Measurements from ENCODE around the gene PGA3.
"Not testable (repeated sequence)": the region's sequence is repeated elsewhere in the genome, so short reads cannot be mapped to it uniquely, and the experiment has no call there.

The PGA3 gene

GRCh38 chr11:61172356-61172755, 31.0 kb upstream of the PGA3 start:
- DNase-seq: no peak

GRCh38 chr11:61172888-61173287, 30.4 kb upstream of the PGA3 start:
- DNase-seq: no peak

DNA sequence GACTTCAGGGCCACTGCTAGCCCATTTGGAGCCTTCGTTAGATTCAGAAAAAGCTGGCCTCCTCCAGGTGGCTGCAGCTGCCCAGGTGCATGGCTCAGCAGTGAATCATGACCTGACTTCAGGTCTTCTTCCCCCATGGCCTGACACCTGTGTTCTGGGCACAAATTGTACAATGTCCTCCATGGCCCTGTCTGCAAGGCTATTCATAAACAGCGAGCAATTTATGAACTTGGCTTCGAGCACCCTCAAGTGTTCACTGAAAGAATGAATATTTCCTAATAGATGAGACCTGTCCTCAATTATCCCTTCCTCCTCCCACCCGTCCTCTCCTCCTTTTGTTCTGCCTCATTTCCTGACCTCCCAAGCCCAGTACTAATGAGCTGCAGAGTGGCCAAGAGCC, 29.9 kb upstream of the PGA3 start:
- no peak for DNase-seq

DNA sequence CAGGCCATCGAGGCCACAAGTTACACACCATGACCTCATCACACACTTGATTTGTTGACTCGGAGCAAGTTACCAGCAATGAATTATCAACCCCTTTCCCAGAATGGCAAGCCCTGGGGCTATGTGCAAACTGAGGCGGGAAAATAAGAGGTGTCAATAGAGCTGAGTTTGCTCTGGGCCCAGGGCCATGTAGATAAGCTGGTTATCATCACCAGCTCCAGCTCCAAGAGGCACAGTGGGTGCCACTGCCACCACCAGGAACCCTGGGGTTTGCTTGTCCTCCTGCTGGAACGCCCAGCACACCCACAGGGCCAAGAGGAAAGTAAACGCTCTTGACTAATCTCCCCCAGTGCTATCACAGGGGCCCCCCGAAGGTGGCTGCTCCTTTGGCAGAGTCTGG, 29.0 kb upstream of the PGA3 start:
- DNase-seq: no peak

DNA sequence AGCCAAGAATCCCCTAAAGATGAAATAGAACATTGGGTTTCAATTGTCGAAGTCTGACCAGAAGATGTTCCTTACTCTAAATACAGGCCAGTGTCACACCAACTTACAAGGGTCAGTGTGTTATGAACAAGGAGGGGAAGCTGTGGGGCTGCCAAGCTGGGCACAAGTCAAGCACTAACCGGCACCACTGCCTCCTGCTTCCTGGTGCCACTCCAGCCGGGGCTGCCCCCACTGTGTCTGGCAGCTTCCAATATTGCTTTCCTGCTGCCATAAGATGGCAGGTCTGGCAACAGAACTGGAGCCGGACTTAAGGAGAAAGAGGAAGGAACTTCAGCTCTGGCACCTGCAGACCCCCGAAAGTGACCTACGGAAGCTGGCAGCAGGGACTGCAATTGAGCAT, 28.4 kb upstream of the PGA3 start:
- DNase-seq: no peak

DNA sequence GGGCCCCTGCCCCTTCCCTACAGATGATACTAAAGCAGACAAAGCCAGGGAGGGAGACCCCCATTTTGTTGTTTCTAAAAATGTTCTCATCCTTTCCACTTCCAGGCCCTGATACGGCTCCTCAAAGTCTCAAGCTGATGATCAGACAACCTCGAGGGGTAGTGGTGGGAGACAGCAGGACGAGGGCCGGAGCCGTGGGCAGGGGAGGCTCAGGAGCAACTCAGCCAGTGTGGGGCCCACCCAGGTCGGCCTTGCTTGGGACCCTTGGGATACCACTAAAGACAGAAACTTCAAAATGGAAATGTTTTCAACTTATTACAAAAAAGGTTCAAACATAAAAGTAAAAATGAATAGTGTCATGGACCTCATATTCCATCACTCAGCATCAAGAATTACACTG, 26.9 kb upstream of the PGA3 start:
- DNase-seq: no peak

- not testable (repeated sequence) for DNase-seq
Observed at GRCh38 chr11:61180205-61180604, 23.1 kb upstream of the PGA3 start.

DNA sequence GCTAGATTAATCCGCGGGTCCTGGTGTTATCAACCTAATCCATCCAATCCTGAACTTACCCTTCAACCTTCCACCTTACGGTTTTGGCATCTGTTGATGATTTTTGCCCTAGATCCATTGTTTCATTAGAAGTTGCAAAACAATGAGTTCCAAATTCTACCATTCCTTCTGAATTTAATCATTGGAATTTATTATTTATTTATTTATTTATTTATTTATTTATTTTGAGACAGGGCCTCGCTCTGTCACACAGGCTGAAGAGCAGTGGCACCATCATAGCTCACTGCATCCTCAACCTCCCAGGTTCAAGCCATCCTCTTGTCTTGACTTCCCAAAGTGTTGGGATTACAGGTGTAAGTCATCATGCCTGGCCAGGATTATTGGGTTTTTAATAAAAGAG, 21.8 kb upstream of the PGA3 start:
- no peak for DNase-seq

DNA sequence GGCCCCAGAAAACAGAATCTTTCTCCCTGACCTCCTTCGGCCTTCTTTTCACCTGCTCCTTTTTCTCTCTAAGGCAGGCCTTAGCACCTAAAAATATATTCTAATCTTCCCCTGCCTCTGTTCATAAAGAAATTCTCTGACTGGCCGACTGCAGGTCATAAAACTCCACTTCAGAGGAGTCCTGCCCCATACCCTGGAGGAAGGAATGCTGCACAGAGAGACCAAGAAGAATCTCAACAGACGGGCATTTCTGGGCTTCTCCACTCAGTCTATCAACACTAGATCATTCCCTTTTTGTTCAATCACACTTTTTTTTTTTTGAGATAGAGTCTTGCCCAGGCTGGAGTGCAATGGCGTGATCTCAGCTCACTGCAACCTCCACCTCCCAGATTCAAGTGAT, 19.7 kb upstream of the PGA3 start:
- no peak for DNase-seq

DNA sequence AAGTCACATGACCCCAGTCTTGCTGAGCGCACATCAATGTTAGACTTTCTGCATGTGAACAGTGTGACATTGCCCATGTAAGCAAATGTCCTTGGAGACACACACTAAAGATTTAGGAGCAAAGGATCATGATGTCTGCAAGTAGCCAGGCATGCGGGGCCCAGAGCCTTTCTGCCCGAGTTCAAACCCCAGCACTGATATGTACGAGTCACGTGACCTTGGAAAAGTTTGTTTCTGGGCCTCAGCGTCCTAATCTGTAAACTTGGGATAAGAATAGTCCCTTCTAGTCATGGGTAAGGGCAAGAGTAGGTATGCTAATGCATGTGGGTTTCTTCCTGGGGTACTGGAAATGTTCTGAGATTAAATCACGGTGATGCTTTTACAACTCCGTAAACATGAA, 16.8 kb upstream of the PGA3 start:
- DNase-seq: no peak

DNA sequence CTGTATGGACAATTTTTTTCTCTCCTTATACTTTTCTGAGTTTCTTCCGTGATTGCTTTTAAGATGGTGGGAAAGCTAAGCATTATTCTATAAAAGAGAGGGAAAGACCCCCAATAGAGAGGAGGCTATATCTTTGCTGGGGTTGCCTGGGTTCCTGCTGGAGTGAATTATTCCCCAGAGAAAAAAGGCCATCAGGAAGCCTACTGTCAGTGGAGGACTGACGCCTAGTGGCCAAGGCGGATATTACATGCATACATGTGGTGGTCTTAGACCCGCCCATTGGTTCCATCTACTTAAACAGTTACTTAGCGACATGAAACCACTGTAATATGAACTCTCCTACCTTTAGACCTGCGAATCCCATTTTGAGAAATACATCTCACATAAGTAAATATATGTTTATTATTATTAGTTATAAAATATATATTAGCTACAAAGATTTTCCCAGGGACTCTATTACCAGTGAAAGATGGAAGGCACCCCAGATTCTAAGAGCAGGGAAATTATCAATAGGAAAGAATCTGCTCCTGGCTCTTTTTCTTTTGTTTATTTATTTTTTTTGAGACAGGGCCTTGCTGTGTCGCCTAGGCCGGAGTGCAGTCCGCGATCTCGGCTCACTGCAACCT, 15.7 kb upstream of the PGA3 start:
- DNase-seq: peak; percentile 52

DNA sequence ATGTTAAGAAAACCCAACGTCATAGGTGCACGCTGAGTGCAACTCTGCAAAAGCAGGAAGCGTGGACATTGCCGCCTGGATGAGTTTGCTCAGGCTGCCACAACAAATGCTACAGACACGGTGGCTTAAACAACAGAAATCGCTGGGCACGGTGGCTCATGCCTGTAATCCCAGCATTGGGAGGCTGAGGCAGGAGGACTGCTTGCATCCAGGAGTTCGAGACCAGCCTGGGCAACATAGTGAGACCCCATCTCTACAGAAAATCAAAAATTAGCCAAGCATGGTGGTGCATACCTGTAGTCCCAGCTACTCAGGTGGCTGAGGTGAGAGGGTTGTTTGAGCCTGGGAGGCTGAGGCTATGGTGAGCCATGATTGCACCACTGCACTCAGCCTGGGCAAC, 13.4 kb upstream of the PGA3 start:
- no peak for DNase-seq

DNA sequence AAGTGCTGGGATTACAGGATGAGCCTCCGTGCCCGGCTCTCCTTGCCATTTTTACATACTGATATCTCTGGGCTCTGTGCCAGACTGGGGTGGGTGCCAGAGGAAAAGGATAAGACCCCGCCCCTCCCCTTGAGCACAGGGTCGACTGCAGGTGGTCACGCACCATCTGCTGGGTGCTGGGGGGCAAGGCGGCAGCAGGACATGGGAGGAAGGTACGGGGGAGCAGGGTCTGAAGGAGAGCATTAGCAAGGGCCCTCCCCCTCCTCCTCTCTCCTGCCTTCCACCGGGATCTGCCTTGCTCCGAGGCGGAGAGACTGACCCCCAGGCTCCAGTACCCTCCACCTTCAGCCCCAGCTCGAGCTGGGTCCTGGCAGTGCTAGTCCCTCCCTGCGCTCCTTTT, 9.7 kb upstream of the PGA3 start:
- DNase-seq: no peak

- no peak for DNase-seq
Observed at GRCh38 chr11:61194169-61194671, 9.1 kb upstream of the PGA3 start.

DNA sequence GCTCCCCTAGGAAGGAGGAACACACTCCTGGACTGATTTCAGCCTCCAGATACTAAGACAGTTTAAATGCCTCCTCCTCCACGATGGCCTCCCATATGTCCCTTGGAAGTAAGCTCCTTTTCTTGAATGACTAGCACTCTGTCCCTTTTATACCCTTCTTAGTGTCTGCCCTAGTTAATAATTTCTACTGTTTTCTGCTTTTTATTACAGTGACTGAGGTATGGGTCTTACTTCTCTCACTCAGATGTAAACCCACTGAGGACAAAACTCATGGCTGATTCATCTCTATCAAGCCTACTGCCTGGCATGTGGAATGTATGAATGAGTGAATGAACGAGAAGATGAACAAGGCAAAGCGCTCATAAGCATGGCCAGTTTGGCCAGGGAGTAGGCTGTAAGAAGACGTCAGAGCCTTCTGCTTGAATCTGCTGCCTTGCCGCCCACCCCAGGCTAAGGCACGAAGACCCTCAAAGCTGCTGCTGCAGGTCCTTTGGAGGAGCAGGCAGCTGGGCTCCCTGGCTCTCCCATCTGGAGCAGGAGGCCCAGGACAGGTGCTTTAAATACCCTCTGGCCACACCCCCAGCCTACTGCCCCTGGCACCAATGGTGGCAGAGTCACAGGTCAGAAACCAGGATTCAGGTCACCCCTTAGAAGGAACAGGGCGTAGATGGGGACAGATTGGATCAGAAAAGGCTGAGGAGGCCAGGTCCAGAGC, 8.2 kb upstream of the PGA3 start:
- no peak for DNase-seq

DNA sequence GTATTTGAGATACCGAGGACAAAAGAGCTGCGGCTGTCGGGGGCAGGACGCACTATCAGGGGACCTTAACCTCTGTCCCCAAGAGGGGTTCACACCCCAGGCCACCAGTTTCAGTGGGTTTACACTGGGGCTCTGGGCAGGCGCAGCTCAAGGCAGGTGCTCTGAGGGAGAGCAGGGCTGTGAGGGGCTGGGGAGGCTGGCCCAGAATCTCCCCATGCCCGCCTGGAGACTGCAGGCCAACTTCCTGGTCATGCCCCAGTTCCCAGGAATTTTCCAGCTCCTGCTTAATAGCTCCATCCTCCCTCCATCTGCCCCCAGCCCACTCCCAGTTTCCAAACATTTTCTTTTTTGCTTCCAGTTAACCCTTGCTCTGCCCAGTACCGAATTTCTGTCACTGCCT, 7.6 kb upstream of the PGA3 start:
- DNase-seq: no peak

GRCh38 chr11:61198361-61198760, 5.0 kb upstream of the PGA3 start:
- no peak for DNase-seq

GRCh38 chr11:61198948-61199523, 4.3 kb upstream of the PGA3 start:
- no peak for DNase-seq

DNA sequence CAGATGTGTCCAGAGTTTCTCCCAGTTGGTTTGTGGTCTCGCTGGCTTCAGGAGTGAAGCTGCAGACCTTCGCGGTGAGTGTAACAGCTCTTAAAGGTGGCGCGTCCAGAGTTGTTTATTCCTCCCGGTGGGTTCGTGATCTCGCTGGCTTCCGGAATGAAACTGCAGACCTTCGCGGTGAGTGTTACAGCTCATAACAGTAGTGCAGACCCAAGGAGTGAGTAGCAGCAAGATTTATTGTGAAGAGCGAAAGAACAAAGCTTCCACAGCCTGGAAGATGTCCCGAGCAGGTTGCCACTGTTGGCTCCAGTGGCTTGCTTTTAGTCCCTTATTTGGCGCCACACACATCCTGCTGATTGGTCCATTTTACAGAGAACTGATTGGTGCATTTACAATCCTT, 1.8 kb upstream of the PGA3 start:
- no peak for DNase-seq

DNA sequence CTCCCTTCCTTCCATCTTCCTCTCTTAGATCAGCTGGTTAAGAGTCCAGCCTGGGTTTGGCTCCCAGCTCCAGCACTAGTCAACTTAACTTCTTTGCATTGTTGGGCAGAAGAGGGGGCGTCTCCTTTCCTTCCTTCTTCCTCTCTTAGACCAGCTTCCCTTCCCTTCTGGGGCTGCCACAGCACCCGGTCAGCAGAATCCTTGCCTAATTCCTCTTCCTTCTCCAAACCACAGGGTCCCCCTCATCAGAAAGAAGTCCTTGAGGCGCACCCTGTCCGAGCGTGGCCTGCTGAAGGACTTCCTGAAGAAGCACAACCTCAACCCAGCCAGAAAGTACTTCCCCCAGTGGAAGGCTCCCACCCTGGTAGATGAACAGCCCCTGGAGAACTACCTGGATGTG, 558 bp downstream of the PGA3 start:
- not testable (repeated sequence) for DNase-seq

GRCh38 chr11:61204502-61205059, 1.3 kb downstream of the PGA3 start:
- not testable (repeated sequence) for DNase-seq

- not testable (repeated sequence) for DNase-seq
Observed at GRCh38 chr11:61207636-61208310, 4.5 kb downstream of the PGA3 start.

- DNase-seq: not testable (repeated sequence)
Observed at GRCh38 chr11:61210629-61211028, 7.3 kb downstream of the PGA3 start.

Data from NCI-H2081 treated with DMSO at 0.1 percent for 48 hours (cell line).